ENCODE measurements around the gene GBX1. TPM values are rescaled to one million over a fixed set of nuclear protein-coding genes. Genes with fewer than 3 reads are reported as not detected.

GBX1 gene
- total RNA-seq, 1 experiment from 2014 or later: not detected

DNA sequence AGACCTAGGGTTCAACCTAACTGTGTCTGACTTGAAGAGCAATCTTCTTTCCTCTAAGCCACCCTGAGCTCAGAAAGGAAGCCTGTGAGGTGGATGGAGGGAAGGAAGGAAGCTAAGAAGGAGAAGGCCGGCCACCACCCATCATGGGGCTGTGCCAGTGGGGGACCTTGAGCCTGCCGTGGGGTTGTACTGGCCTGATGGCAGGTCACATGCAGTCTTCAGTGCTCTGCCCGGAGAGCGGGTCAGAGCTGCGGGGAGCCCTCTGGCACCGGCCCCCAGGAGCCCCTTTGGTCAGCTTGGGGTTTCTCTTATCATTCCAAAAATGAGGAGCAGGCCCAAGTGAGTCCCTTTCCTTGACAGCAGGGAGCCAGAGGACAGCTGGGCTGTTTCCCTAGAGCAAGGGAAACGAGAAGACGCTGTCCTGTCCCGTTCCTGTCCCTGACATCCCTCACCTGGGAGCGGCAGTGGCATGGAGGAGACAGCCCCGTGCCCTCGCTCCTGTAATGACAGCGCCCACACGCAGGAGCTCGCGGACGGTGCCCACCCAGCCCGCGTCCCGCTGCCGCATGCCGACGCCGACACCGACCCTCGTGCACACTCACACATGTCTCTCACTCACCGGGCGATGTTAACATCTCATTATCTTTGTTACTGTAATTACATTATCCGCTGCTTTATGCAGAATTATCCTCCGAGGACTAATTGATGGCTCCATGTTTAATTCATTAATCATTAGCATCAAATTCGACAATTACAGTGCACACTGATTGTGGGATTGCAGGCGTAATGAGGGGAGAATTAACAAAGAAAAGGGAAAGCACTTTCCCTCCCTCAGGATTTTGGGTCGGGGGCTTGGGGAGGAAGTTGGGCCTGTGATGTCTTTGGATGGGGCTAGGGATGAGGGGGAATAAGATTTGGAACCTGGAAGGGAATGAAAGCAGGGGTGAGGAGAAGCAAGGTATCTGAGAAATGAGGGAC, 31.3 kb downstream of the GBX1 start:
- no peaks in the 10 kb centered on the region for H3K27me3 Mint-ChIP-seq (ENCODE audit: insufficient read depth, unreplicated experiment)
- H3K4me1 Mint-ChIP-seq (ENCODE audit: insufficient read depth, unreplicated experiment): no peaks in the 10 kb centered on the region
- CTCF ChIA-PET: interaction anchor here (1.0 to 1.7 kb wide), 2 partner anchors 12 to 34 kb away, joined by 4 to 7 read pairs; no protein-coding TSS in a partner anchor
- BruUV-seq (replicated peaks): no TSS peak
- intact Hi-C loops (cut with micrococcal nuclease): no loop called here
- POLR2A ChIA-PET: interaction anchor here (0.5 kb wide), 1 partner anchor 1301 kb away, joined by 3 read pairs; no protein-coding TSS in a partner anchor
- H3K27ac Mint-ChIP-seq (ENCODE audit: low read depth, unreplicated experiment): no peak overlapping the region
- no peak for DNase-seq (ENCODE audit: unreplicated experiment)
- no peaks in the 10 kb centered on the region for H3K9me3 Mint-ChIP-seq (ENCODE audit: unreplicated experiment)
- peaks cover 48% of the 10 kb centered on the region for H3K36me3 Mint-ChIP-seq (ENCODE audit: insufficient read depth, unreplicated experiment)
- no peak overlapping the region for H3K4me3 Mint-ChIP-seq (ENCODE audit: unreplicated experiment)
- TF ChIP-seq, protein P1, sequence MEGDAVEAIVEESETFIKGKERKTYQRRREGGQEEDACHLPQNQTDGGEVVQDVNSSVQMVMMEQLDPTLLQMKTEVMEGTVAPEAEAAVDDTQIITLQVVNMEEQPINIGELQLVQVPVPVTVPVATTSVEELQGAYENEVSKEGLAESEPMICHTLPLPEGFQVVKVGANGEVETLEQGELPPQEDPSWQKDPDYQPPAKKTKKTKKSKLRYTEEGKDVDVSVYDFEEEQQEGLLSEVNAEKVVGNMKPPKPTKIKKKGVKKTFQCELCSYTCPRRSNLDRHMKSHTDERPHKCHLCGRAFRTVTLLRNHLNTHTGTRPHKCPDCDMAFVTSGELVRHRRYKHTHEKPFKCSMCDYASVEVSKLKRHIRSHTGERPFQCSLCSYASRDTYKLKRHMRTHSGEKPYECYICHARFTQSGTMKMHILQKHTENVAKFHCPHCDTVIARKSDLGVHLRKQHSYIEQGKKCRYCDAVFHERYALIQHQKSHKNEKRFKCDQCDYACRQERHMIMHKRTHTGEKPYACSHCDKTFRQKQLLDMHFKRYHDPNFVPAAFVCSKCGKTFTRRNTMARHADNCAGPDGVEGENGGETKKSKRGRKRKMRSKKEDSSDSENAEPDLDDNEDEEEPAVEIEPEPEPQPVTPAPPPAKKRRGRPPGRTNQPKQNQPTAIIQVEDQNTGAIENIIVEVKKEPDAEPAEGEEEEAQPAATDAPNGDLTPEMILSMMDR (IDR thresholded peaks at IDR 0.05; ENCODE audit: unreplicated experiment): no peak

DNA sequence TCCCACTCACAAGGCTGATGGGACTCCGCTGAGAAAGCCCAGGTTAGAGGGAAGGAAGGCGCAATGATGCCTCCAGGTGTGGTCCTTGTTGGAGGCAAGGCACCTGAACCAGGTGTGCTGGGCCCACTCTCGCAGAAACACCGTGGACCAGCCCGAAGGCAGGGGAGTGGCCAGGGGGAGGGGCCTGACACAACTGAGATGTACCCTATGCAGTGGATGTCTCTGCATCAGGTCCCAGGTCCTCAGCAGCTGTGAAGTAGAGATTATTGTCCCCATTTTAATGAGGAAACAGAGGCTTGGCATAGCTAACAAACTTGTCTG, 32.0 kb downstream of the GBX1 start:
- Mint-ChIP-seq H3K4me3 (ENCODE audit: unreplicated experiment) (no peak overlapping the region), H3K27ac (ENCODE audit: low read depth, unreplicated experiment) (no peak overlapping the region), H3K4me1 (ENCODE audit: insufficient read depth, unreplicated experiment) (no peaks in the 10 kb centered on the region), H3K36me3 (ENCODE audit: insufficient read depth, unreplicated experiment) (peaks cover 48% of the 10 kb centered on the region), H3K9me3 (ENCODE audit: unreplicated experiment) (no peaks in the 10 kb centered on the region), H3K27me3 (ENCODE audit: insufficient read depth, unreplicated experiment) (no peaks in the 10 kb centered on the region)
- intact Hi-C loops (cut with micrococcal nuclease): no loop called here
- ChIA-PET CTCF (interaction anchor here (1.0 kb wide), 1 partner anchor 11 kb away, joined by 4 read pairs; no protein-coding TSS in a partner anchor), POLR2A (interaction anchor here (0.5 kb wide), 1 partner anchor 1301 kb away, joined by 3 read pairs; no protein-coding TSS in a partner anchor)
- BruUV-seq (replicated peaks): no TSS peak
- DNase-seq (ENCODE audit: unreplicated experiment): no peak
- TF ChIP-seq, protein P1 (IDR thresholded peaks at IDR 0.05; ENCODE audit: unreplicated experiment): no peak

DNA sequence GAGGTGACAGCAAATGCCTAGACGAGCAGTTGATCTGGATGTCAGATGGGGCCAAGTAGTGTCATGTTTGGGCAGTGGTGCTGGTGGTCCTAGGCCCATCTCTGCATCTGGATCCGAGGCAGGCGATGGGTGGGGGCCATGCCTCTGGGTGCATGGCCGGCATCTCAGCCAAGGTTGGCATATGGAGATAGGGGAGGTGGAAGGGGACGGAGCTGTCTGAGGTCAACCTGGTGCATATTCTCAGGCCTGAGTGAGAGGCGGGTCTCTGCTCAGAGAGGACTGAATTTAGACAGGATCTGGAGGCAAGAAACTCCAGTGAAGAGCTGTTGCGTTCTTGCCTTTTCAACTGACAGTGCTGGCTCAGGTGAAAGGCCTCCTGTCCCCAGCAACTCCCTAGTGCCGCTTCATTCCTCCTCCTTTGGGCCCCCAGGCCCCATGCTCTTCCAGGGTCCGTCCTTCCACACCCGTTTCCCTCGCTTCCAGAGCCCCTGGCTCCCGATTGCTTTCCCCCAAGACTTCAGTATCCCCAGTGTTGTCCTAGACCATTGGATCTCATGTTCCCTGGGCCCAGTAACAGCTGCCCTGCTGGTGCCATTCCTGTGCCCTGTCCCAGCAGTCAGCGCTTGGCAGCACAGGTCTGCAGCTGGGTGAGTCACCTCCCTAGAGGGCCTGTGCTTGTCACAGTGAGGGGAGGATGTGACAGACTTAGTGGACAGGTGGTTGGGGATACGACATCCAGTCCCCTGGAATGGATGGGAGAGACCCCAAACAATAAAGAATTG, 32.6 kb downstream of the GBX1 start:
- POLR2A ChIA-PET: no interaction called here
- no peaks in the 10 kb centered on the region for H3K4me1 Mint-ChIP-seq (ENCODE audit: insufficient read depth, unreplicated experiment)
- no peaks in the 10 kb centered on the region for H3K27me3 Mint-ChIP-seq (ENCODE audit: insufficient read depth, unreplicated experiment)
- CTCF ChIA-PET: interaction anchor here (1.0 kb wide), 1 partner anchor 237 kb away, joined by 3 read pairs; no protein-coding TSS in a partner anchor
- peaks cover 43% of the 10 kb centered on the region for H3K36me3 Mint-ChIP-seq (ENCODE audit: insufficient read depth, unreplicated experiment)
- BruUV-seq (replicated peaks): no TSS peak
- DNase-seq (ENCODE audit: unreplicated experiment): no peak
- H3K27ac Mint-ChIP-seq (ENCODE audit: low read depth, unreplicated experiment): no peak overlapping the region
- TF ChIP-seq, protein P1 (IDR thresholded peaks at IDR 0.05; ENCODE audit: unreplicated experiment): no peak
- no peaks in the 10 kb centered on the region for H3K9me3 Mint-ChIP-seq (ENCODE audit: unreplicated experiment)
- intact Hi-C loops (cut with micrococcal nuclease): no loop called here
- H3K4me3 Mint-ChIP-seq (ENCODE audit: unreplicated experiment): no peak overlapping the region
